H1 (cell line): ENCODE data around the gene LRFN3. TPM values are rescaled to one million over a fixed set of nuclear protein-coding genes. Genes with fewer than 3 reads are reported as not detected.

Source experiments
- CHD7 ChIP-seq: fragments of 300-600 bp; sonication (generic); IDR thresholded peaks from 2 replicates; pipeline ENCODE4 v1.7.1; 2012; ENCODE audit warnings: low read length, moderate library complexity, mild to moderate bottlenecking, inconsistent platforms; ENCODE audit not compliant: insufficient replicate concordance
- polyA plus RNA-seq, 7 experiments: library from polyadenylated mRNA; depleted of rRNA in 3 of 7; stranded (reverse) in 5 of 7; unstranded in 2 of 7; fragments of >200 nt in 5 of 7; fragments of 200-250 nt in 2 of 7; gene quantifications; 1 replicate in 5 of 7; 2 replicates in 1 of 7; 4 replicates in 1 of 7; pipeline versions ENCODE4 v1.2.1 to v1.2.3, GENCODE V29; 2011 to 2013; ENCODE audit warnings: missing spikeins in 2 of 7, mixed read lengths in 2 of 7
- total RNA-seq: library from RNA; stranded (reverse); fragmentation: NEBNext Ultra II Directional; extraction: Animal tissue kit (Norgen Biotek cat#: 25700); gene quantifications from 2 replicates; pipeline ENCODE4 v1.2.1, GENCODE V29; 2021

The LRFN3 gene
- total and polyA plus RNA-seq, 2 of the 8 experiments (the other 6 are each of a cell fraction or from before 2014, with no cell fraction given) = 4.6 to 16.8 TPM

GRCh38 chr19:35938282-35939224 lies 2.4 kb downstream of the LRFN3 start (continued):
- no peak for TF ChIP-seq CHD7
